LHCN-M2 (cell line): Measurements from ENCODE around the gene ANKRD34A. TPM values are rescaled to one million over a fixed set of nuclear protein-coding genes. Genes with fewer than 3 reads are reported as not detected.

Experiments
- DNase-seq: peaks from one replicate; pipeline ENCODE4 v3.0.0-alpha.2; 2012; ENCODE audit warnings: low read depth
- polyA plus RNA-seq: library from polyadenylated mRNA; unstranded; fragments of >200 nt; gene quantifications from one replicate; pipeline ENCODE4 v1.2.1, GENCODE V29; 2012; ENCODE audit warnings: missing spikeins
- total RNA-seq: library from RNA; depleted of rRNA; stranded (reverse); fragments of >200 nt; gene quantifications from 2 replicates; pipeline ENCODE4 v1.2.3, GENCODE V29; 2014; rRNA removed

The ANKRD34A gene
- 2.9 and 3.1 TPM in 2 replicates for total RNA-seq
- 6.4 TPM for polyA plus RNA-seq

GRCh38 chr1:145964328-145965118 is at the start of gene ANKRD34A, which contains the start of gene POLR3GL:
Gene ANKRD34A, minus strand, starts transcription at chr1:145964575. Its CDS starts 2,816 bp downstream, at chr1:145961759.
Gene POLR3GL, plus strand, starts transcription at chr1:145964690. Its CDS starts 10,176 bp downstream, at chr1:145974866.
- peak; percentile 94 for DNase-seq

GRCh38 chr1:146013559-146013922 is 49.2 kb upstream of the ANKRD34A start:
- no peak for DNase-seq

- DNase-seq, result peak; percentile 88
Measured at GRCh38 chr1:146012703-146013558, 48.6 kb upstream of the ANKRD34A start.

- DNase-seq, result no peak
Measured at GRCh38 chr1:146010126-146010738, 45.9 kb upstream of the ANKRD34A start.

GRCh38 chr1:146007489-146008133 is 43.2 kb upstream of the ANKRD34A start:
- DNase-seq, result no peak

GRCh38 chr1:146001709-146002108 is 37.3 kb upstream of the ANKRD34A start:
- no peak for DNase-seq

- peak; percentile 41 for DNase-seq
Measured at GRCh38 chr1:145999321-146000024, 35.1 kb upstream of the ANKRD34A start.

GRCh38 chr1:145997718-145998023 is 33.3 kb upstream of the ANKRD34A start:
- DNase-seq, result no peak

GRCh38 chr1:145997016-145997717 is 32.8 kb upstream of the ANKRD34A start:
- peak; percentile 33 for DNase-seq

GRCh38 chr1:145996433-145997015 is 32.1 kb upstream of the ANKRD34A start, which contains the start of gene TXNIP:
Gene TXNIP, minus strand, starts transcription at chr1:145996579. Its CDS starts 313 bp downstream, at chr1:145996266.
- peak; percentile 97 for DNase-seq

- DNase-seq, result no peak
Measured at GRCh38 chr1:145995964-145996432, 31.6 kb upstream of the ANKRD34A start.

GRCh38 chr1:145995148-145995881 is 30.9 kb upstream of the ANKRD34A start:
- DNase-seq, result no peak

GRCh38 chr1:145994391-145995120 is 30.2 kb upstream of the ANKRD34A start:
- no peak for DNase-seq

GRCh38 chr1:145993618-145994390 is 29.4 kb upstream of the ANKRD34A start:
- no peak for DNase-seq

- no peak for DNase-seq
Measured at GRCh38 chr1:145992958-145993617, 28.7 kb upstream of the ANKRD34A start.

- DNase-seq, result no peak
Measured at GRCh38 chr1:145992502-145992936, 28.1 kb upstream of the ANKRD34A start.
